ENCODE data around the gene ZNF281.
A peak's percentile ranks its signal among the peaks of the same experiment; 100 is the strongest.
"Not testable (repeated sequence)": the region's sequence is repeated elsewhere in the genome, so short reads cannot be mapped to it uniquely, and the experiment has no call there.

The ZNF281 gene

DNA sequence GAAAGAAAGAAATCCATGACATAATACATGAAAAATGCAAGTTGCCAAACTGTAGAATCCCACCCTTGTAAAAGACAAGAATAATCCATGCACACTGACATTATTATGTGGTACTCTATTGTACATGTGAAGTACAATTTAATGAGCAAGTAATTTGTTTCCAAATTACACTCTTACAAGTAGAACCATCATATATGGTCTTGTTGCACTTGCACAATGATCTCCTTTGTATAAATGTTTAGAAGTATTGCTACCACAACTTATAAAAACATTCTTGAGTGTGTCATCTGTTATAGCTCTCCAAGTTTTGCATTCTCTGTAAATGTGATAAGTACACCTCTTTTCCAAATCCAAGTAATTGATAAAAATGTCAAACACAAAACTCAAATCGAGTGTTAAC lies 29.1 kb upstream of the ZNF281 start:
- Histone ChIP-seq H2BK12ac (ENCODE audit: low read length) (no peak overlapping the region), H3K4me1 (ENCODE audit: control insufficient read depth in 1 of 2, insufficient read depth in 2 of 2, low read length in 2 of 2) (no peaks in the 10 kb centered on the region), H4K8ac (ENCODE audit: low read depth, low read length) (no peak overlapping the region), H4K12ac (ENCODE audit: low read depth, low read length) (no peak overlapping the region), H3K9me3 (ENCODE audit: insufficient read depth, low read depth, low read length) (no peaks in the 10 kb centered on the region), H3K9ac (ENCODE audit: low read length) (no peak overlapping the region), H2BK120ac (ENCODE audit: insufficient read depth, low read length, poor library complexity) (no peak overlapping the region), H3K27me3 (ENCODE audit: insufficient read depth, low read length) (no peaks in the 10 kb centered on the region), H3K79me1 (ENCODE audit: low read length) (no peaks in the 10 kb centered on the region), H2AFZ (ENCODE audit: insufficient read depth, low read length, poor library complexity) (no peak overlapping the region), H3K18ac (ENCODE audit: low read length) (no peak overlapping the region), H2AK5ac (ENCODE audit: low read length) (no peak overlapping the region), H3K4ac (ENCODE audit: low read depth, low read length) (no peak overlapping the region), H3K4me3 (ENCODE audit: low read depth, low read length) (no peak overlapping the region), H3K79me2 (ENCODE audit: control insufficient read depth, insufficient read depth, low read length, poor library complexity) (no peaks in the 10 kb centered on the region), H3K14ac (ENCODE audit: low read length) (no peak overlapping the region), H3K23ac (ENCODE audit: low read length) (no peak overlapping the region), H4K91ac (ENCODE audit: low read depth, low read length) (no peak overlapping the region), H3K4me2 (ENCODE audit: low read length) (no peak overlapping the region), H3K36me3 (ENCODE audit: control insufficient read depth in 1 of 2, insufficient read depth in 2 of 2, low read length in 2 of 2) (no peaks in the 10 kb centered on the region), H2BK5ac (ENCODE audit: low read depth, low read length, poor library complexity) (no peak overlapping the region), H3K27ac (ENCODE audit: low read depth, low read length) (no peak overlapping the region)
- no CpG with 5 or more reads among the region's 1 CpG for WGBS (ENCODE audit: extremely low coverage, insufficient coverage, insufficient read length)
- DNase-seq: no peak

DNA sequence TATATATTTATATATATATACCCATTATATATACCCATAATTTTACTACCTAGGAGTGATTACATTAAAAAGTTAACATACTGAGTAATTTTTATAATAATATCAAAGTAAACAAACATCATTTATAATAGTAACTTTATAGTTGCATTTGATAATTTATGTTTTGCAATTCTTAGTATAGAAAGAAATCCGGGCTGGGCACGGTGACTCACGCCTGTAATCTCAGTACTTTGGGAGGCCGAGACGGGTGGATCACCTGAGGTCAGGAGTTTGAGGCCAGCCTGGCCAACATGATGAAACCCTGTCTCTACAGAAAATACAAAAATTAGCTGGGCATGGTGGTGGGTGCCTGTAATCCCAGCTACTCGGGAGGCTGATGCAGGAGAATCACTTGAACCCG lies 28.6 kb upstream of the ZNF281 start:
- not testable (repeated sequence) for H4K91ac ChIP-seq (ENCODE audit: low read depth, low read length); H3K79me2 ChIP-seq (ENCODE audit: control insufficient read depth, insufficient read depth, low read length, poor library complexity); H3K9me3 ChIP-seq (ENCODE audit: insufficient read depth, low read depth, low read length); H4K12ac ChIP-seq (ENCODE audit: low read depth, low read length); H3K4ac ChIP-seq (ENCODE audit: low read depth, low read length); H2AK5ac ChIP-seq (ENCODE audit: low read length); H3K4me2 ChIP-seq (ENCODE audit: low read length); H3K23ac ChIP-seq (ENCODE audit: low read length); H3K79me1 ChIP-seq (ENCODE audit: low read length); H3K4me1 ChIP-seq (ENCODE audit: control insufficient read depth in 1 of 2, insufficient read depth in 2 of 2, low read length in 2 of 2); H3K4me3 ChIP-seq (ENCODE audit: low read depth, low read length); H2BK5ac ChIP-seq (ENCODE audit: low read depth, low read length, poor library complexity); H4K8ac ChIP-seq (ENCODE audit: low read depth, low read length); H3K9ac ChIP-seq (ENCODE audit: low read length); H2BK120ac ChIP-seq (ENCODE audit: insufficient read depth, low read length, poor library complexity); H3K18ac ChIP-seq (ENCODE audit: low read length); H3K14ac ChIP-seq (ENCODE audit: low read length); H3K27me3 ChIP-seq (ENCODE audit: insufficient read depth, low read length); H3K36me3 ChIP-seq (ENCODE audit: control insufficient read depth in 1 of 2, insufficient read depth in 2 of 2, low read length in 2 of 2); H2AFZ ChIP-seq (ENCODE audit: insufficient read depth, low read length, poor library complexity); H3K27ac ChIP-seq (ENCODE audit: low read depth, low read length); H2BK12ac ChIP-seq (ENCODE audit: low read length)
- WGBS (ENCODE audit: extremely low coverage, insufficient coverage, insufficient read length): no CpG with 5 or more reads among the region's 7 CpGs
- peak in 1 of 2 donors; percentile 34 for DNase-seq

DNA sequence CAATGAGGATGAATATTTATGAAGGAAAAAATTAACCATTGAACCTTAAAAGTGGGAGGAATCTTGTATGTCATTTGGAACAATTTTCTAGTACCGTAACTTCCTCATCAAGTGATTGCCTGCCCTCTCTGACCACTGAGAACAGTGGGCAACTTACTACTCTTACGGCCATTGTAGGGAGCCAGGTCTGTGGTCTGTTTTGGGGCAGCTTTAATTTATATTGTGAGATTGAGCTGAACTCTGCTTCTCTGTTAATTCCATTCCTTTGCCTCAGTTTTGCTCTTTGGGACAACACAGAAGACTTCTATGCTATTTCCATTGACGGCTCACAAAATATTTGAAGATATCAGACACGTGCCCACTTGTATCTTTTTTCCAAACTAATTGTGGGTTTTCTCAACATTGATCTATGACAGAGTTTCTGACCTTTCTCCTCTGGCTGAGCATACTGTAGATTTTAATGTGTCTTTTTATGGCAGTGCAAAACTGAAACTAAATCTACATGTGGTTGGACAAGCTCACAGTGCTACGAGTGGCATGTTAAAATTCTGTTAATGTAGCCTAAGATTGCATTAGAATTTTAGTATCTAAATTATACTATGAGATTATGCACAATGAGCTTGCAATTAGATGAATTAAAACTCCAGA lies 27.8 kb upstream of the ZNF281 start:
- Histone ChIP-seq H2BK5ac (ENCODE audit: low read depth, low read length, poor library complexity) (no peak overlapping the region), H2AFZ (ENCODE audit: insufficient read depth, low read length, poor library complexity) (no peak overlapping the region), H2AK5ac (ENCODE audit: low read length) (no peak overlapping the region), H2BK12ac (ENCODE audit: low read length) (no peak overlapping the region), H3K18ac (ENCODE audit: low read length) (no peak overlapping the region), H3K4ac (ENCODE audit: low read depth, low read length) (no peak overlapping the region), H3K9ac (ENCODE audit: low read length) (no peak overlapping the region), H3K79me2 (ENCODE audit: control insufficient read depth, insufficient read depth, low read length, poor library complexity) (no peaks in the 10 kb centered on the region), H3K27me3 (ENCODE audit: insufficient read depth, low read length) (no peaks in the 10 kb centered on the region), H3K14ac (ENCODE audit: low read length) (no peak overlapping the region), H3K79me1 (ENCODE audit: low read length) (no peaks in the 10 kb centered on the region), H3K27ac (ENCODE audit: low read depth, low read length) (no peak overlapping the region), H3K4me3 (ENCODE audit: low read depth, low read length) (no peak overlapping the region), H3K4me1 (ENCODE audit: control insufficient read depth in 1 of 2, insufficient read depth in 2 of 2, low read length in 2 of 2) (no peaks in the 10 kb centered on the region), H3K9me3 (ENCODE audit: insufficient read depth, low read depth, low read length) (no peaks in the 10 kb centered on the region), H3K4me2 (ENCODE audit: low read length) (no peak overlapping the region), H4K8ac (ENCODE audit: low read depth, low read length) (no peak overlapping the region), H4K12ac (ENCODE audit: low read depth, low read length) (no peak overlapping the region), H3K36me3 (ENCODE audit: control insufficient read depth in 1 of 2, insufficient read depth in 2 of 2, low read length in 2 of 2) (no peaks in the 10 kb centered on the region), H4K91ac (ENCODE audit: low read depth, low read length) (no peak overlapping the region), H3K23ac (ENCODE audit: low read length) (no peak overlapping the region), H2BK120ac (ENCODE audit: insufficient read depth, low read length, poor library complexity) (no peak overlapping the region)
- WGBS (ENCODE audit: extremely low coverage, insufficient coverage, insufficient read length): no CpG with 5 or more reads among the region's 5 CpGs
- DNase-seq: no peak

DNA sequence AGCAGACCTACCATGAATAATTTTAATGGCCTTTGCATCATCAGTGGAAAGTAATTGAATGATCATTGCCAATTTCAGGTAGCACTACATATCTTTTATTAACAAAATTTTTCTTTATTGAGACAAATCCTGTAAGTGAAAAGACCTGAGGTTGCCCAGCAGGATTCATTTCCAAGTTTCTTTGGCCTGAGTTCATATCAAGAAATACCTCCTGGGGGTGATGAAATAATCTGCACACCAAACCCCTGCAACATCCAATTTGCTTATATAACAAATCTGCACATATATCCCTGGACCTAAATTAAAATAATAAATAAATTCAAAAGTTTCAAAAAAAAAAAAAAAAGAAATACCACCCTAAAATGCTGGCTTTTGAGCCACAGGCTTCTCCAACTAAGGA lies 27.3 kb upstream of the ZNF281 start:
- no peak overlapping the region for H2AFZ ChIP-seq (ENCODE audit: insufficient read depth, low read length, poor library complexity)
- DNase-seq: no peak
- H3K79me2 ChIP-seq (ENCODE audit: control insufficient read depth, insufficient read depth, low read length, poor library complexity): no peaks in the 10 kb centered on the region
- no peaks in the 10 kb centered on the region for H3K36me3 ChIP-seq (ENCODE audit: control insufficient read depth in 1 of 2, insufficient read depth in 2 of 2, low read length in 2 of 2)
- H3K4me2 ChIP-seq (ENCODE audit: low read length): no peak overlapping the region
- no peak overlapping the region for H4K12ac ChIP-seq (ENCODE audit: low read depth, low read length)
- no peak overlapping the region for H2BK12ac ChIP-seq (ENCODE audit: low read length)
- no peak overlapping the region for H3K18ac ChIP-seq (ENCODE audit: low read length)
- H3K4me1 ChIP-seq (ENCODE audit: control insufficient read depth in 1 of 2, insufficient read depth in 2 of 2, low read length in 2 of 2): peaks cover 0 to 2% of the 10 kb centered on the region in 2 experiments
- H3K27ac ChIP-seq (ENCODE audit: low read depth, low read length): no peak overlapping the region
- H3K4me3 ChIP-seq (ENCODE audit: low read depth, low read length): no peak overlapping the region
- H3K23ac ChIP-seq (ENCODE audit: low read length): no peak overlapping the region
- no peaks in the 10 kb centered on the region for H3K27me3 ChIP-seq (ENCODE audit: insufficient read depth, low read length)
- no peak overlapping the region for H4K8ac ChIP-seq (ENCODE audit: low read depth, low read length)
- H2AK5ac ChIP-seq (ENCODE audit: low read length): no peak overlapping the region
- no peak overlapping the region for H2BK120ac ChIP-seq (ENCODE audit: insufficient read depth, low read length, poor library complexity)
- H3K79me1 ChIP-seq (ENCODE audit: low read length): no peaks in the 10 kb centered on the region
- no peak overlapping the region for H4K91ac ChIP-seq (ENCODE audit: low read depth, low read length)
- no peak overlapping the region for H3K9ac ChIP-seq (ENCODE audit: low read length)
- no peaks in the 10 kb centered on the region for H3K9me3 ChIP-seq (ENCODE audit: insufficient read depth, low read depth, low read length)
- no peak overlapping the region for H3K4ac ChIP-seq (ENCODE audit: low read depth, low read length)
- no peak overlapping the region for H3K14ac ChIP-seq (ENCODE audit: low read length)
- H2BK5ac ChIP-seq (ENCODE audit: low read depth, low read length, poor library complexity): no peak overlapping the region

Measured in trophoblast cell (in vitro differentiated cells and primary cell).